K562 (cell line): ENCODE data around the gene IRF2. TPM values are rescaled to one million over a fixed set of nuclear protein-coding genes. Genes with fewer than 3 reads are reported as not detected.

Source experiments
- ARID1B ChIP-seq: fragments of 450-650 bp; IDR thresholded peaks from 2 replicates; pipeline ENCODE4 v1.6.1; 2016; ENCODE audit warnings: antibody characterized with exemption, mild to moderate bottlenecking, inconsistent platforms
- BCLAF1 ChIP-seq, 2 experiments: fragments of 450-650 bp in 1 of 2; IDR thresholded peaks; 2 replicates each; pipeline ENCODE4 v1.6.1; 2011 to 2017; ENCODE audit warnings: low read depth in 2 of 2, antibody characterized with exemption in 1 of 2, borderline replicate concordance in 1 of 2, low read length in 1 of 2, mild to moderate bottlenecking in 1 of 2, mixed read lengths in 1 of 2; ENCODE audit not compliant: control insufficient read depth in 1 of 2
- CEBPG ChIP-seq, 3 experiments: fragments of 200-800 bp in 1 of 3; sonication (Bioruptor generic) in 1 of 3; sonication (generic) in 1 of 3; formaldehyde crosslinking in 1 of 3; IDR thresholded peaks in 2 of 3; conservative IDR thresholded peaks in 1 of 3; 2 replicates each; pipeline versions ENCODE4 v1.6.1 to v1.8.0; 2016 to 2022; ENCODE audit warnings: missing compliant biosample characterization in 2 of 3, missing genetic modification characterization in 2 of 3, mild to moderate bottlenecking in 1 of 3, missing genetic modification reagents in 1 of 3
- DLX4 ChIP-seq: fragments of 250-450 bp; sonication (Bioruptor Pico); IDR thresholded peaks from 2 replicates; pipeline ENCODE4 v1.6.1; 2021; ENCODE audit warnings: mild to moderate bottlenecking
- DPF2 ChIP-seq: fragments of 450-650 bp; IDR thresholded peaks from 2 replicates; pipeline ENCODE4 v1.6.1; 2016
- FOSL1 ChIP-seq: fragments of 200-800 bp; sonication (Bioruptor generic); conservative IDR thresholded peaks from 2 replicates; pipeline ENCODE4 v1.6.1; 2016; ENCODE audit warnings: missing genetic modification characterization, missing compliant biosample characterization
- HDAC6 ChIP-seq: IDR thresholded peaks from 2 replicates; pipeline ENCODE4 v1.6.1; 2012; ENCODE audit warnings: low read depth, mild to moderate bottlenecking, control low read depth, inconsistent platforms, low read length, moderate library complexity
- JUN ChIP-seq, 2 experiments: sonication (generic) in 1 of 2; formaldehyde crosslinking in 1 of 2; IDR thresholded peaks; 2 replicates each; pipeline versions ENCODE4 v1.6.1 to v1.8.0; 2012 to 2022; ENCODE audit warnings: borderline replicate concordance in 2 of 2, mild to moderate bottlenecking in 2 of 2, improper control_type of control experiment in 1 of 2, low read depth in 1 of 2, low read length in 1 of 2, missing genetic modification reagents in 1 of 2
- JUND ChIP-seq, 2 experiments: IDR thresholded peaks; 2 replicates in 1 of 2; 3 replicates in 1 of 2; pipeline ENCODE4 v1.6.1; 2011; ENCODE audit warnings: borderline replicate concordance in 2 of 2, low read depth in 2 of 2, low read length in 2 of 2, improper control_type of control experiment in 1 of 2, missing biosample characterization in 1 of 2, missing genetic modification characterization in 1 of 2, missing genetic modification reagents in 1 of 2
- PHF21A ChIP-seq: fragments of 450-650 bp; IDR thresholded peaks from 2 replicates; pipeline ENCODE4 v1.6.1; 2017; ENCODE audit warnings: low read depth, borderline replicate concordance
- PTRF ChIP-seq: fragments of 450-650 bp; IDR thresholded peaks from 2 replicates; pipeline ENCODE4 v1.6.1; 2016; ENCODE audit warnings: mild to moderate bottlenecking, missing genetic modification characterization, missing compliant biosample characterization
- PURB ChIP-seq: sonication (generic); formaldehyde crosslinking; IDR thresholded peaks from 2 replicates; pipeline ENCODE4 v1.9.0; 2021; ENCODE audit warnings: low read depth, mild to moderate bottlenecking, missing genetic modification reagents
- RFX1 ChIP-seq: fragments of 450-650 bp; IDR thresholded peaks from 2 replicates; pipeline ENCODE4 v1.6.1; 2016; ENCODE audit warnings: mild to moderate bottlenecking, moderate library complexity
- SIX5 ChIP-seq, 2 experiments: IDR thresholded peaks; 2 replicates each; pipeline ENCODE4 v1.6.1; 2011; ENCODE audit warnings: low read length in 2 of 2, borderline replicate concordance in 1 of 2, low read depth in 1 of 2, mild to moderate bottlenecking in 1 of 2, moderate library complexity in 1 of 2; ENCODE audit not compliant: insufficient read depth in 1 of 2
- ZNF121 ChIP-seq: sonication (generic); formaldehyde crosslinking; conservative IDR thresholded peaks from 2 replicates; pipeline ENCODE4 v1.8.0; 2022; ENCODE audit warnings: missing genetic modification reagents
- ZNF408 ChIP-seq: fragments of 250-450 bp; sonication (Bioruptor Pico); IDR thresholded peaks from 2 replicates; pipeline ENCODE4 v1.4.0; 2020; ENCODE audit warnings: low read depth, mild to moderate bottlenecking, moderate library complexity
- ZSCAN29 ChIP-seq: fragments of 450-650 bp; IDR thresholded peaks from 2 replicates; pipeline ENCODE4 v1.6.1; 2017
- polyA plus RNA-seq, 8 experiments: library from polyadenylated mRNA; depleted of rRNA in 4 of 8; stranded (reverse) in 5 of 8; unstranded in 3 of 8; fragments of >200 nt; fragmentation: Nextera tagmentation in 2 of 8; fragmentation: Illumina TruSeq in 1 of 8; extraction: Ambion mirVana in 2 of 8; extraction: Trizol in 1 of 8; gene quantifications; 2 replicates each; pipeline versions ENCODE4 v1.2.1 to v1.2.3, GENCODE V29; 2011 to 2014; ENCODE audit warnings: inconsistent platforms in 1 of 8, missing spikeins in 1 of 8
- total RNA-seq, 7 experiments: library from RNA; depleted of rRNA in 6 of 7; stranded (reverse); fragments of >200 nt in 6 of 7; fragmentation: Illumina TruSeq in 2 of 7; extraction: Trizol in 2 of 7; gene quantifications; 2 replicates each; pipeline versions ENCODE4 v1.2.1 to v1.2.3, GENCODE V29; 2011 to 2021; ENCODE audit warnings: low replicate concordance in 1 of 7
- TF ChIP-seq, protein P1 (sequence below): fragments of 200-800 bp; sonication (Bioruptor generic); IDR thresholded peaks from 2 replicates; pipeline ENCODE4 v1.6.1; 2017; ENCODE audit warnings: missing genetic modification characterization, missing compliant biosample characterization
- TF ChIP-seq, protein P2 (sequence below), 2 experiments: fragments of 200-800 bp in 1 of 2; sonication (Bioruptor generic) in 1 of 2; sonication (generic) in 1 of 2; formaldehyde crosslinking in 1 of 2; IDR thresholded peaks in 1 of 2; conservative IDR thresholded peaks in 1 of 2; 2 replicates each; pipeline versions ENCODE4 v1.5.0 to v1.6.1; 2016 to 2020; ENCODE audit warnings: missing compliant biosample characterization in 1 of 2, missing genetic modification characterization in 1 of 2, missing genetic modification reagents in 1 of 2

IRF2 gene
- total and polyA plus RNA-seq, 9 of the 15 experiments (the other 6 are each of a cell fraction or from before 2014, with no cell fraction given), result 7.1 to 17.1 (median 11.3) TPM

- TF ChIP-seq, protein P1, sequence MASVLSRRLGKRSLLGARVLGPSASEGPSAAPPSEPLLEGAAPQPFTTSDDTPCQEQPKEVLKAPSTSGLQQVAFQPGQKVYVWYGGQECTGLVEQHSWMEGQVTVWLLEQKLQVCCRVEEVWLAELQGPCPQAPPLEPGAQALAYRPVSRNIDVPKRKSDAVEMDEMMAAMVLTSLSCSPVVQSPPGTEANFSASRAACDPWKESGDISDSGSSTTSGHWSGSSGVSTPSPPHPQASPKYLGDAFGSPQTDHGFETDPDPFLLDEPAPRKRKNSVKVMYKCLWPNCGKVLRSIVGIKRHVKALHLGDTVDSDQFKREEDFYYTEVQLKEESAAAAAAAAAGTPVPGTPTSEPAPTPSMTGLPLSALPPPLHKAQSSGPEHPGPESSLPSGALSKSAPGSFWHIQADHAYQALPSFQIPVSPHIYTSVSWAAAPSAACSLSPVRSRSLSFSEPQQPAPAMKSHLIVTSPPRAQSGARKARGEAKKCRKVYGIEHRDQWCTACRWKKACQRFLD (CRISPR knock-in tag), result no peak
- TF ChIP-seq SIX5 (IDR thresholded peaks at IDR 0.05; ENCODE audit: borderline replicate concordance in 1 of 2, insufficient read depth in 1 of 2, low read depth in 1 of 2, low read length in 2 of 2) (no peak), PHF21A (no peak), HDAC6 (no peak), JUND (IDR thresholded peaks at IDR 0.05; ENCODE audit: borderline replicate concordance, low read depth, low read length) (peak; percentile 89), JUND (tag; IDR thresholded peaks at IDR 0.05; ENCODE audit: borderline replicate concordance, low read depth, low read length) (peak; percentile 91), PTRF (no peak), DPF2 (peak; percentile 63; the same call in 1 of the 2 replicates), DLX4 (no peak), ARID1B (peak; percentile 66), CEBPG (CRISPR knock-in tag; IDR thresholded peaks at IDR 0.05) (no peak), CEBPG (tag; conservative IDR thresholded peaks at IDR 0.05 in 1 of 2, IDR thresholded peaks at IDR 0.05 in 1 of 2) (no peak), FOSL1 (peak; percentile 98), ZSCAN29 (no peak), ZNF121 (no peak), BCLAF1 (IDR thresholded peaks at IDR 0.05; ENCODE audit: borderline replicate concordance in 1 of 2, control insufficient read depth in 1 of 2, low read depth in 2 of 2, low read length in 1 of 2) (no peak), JUN (IDR thresholded peaks at IDR 0.05; ENCODE audit: borderline replicate concordance, low read depth, low read length) (peak; percentile 80), JUN (CRISPR knock-in tag; IDR thresholded peaks at IDR 0.05; ENCODE audit: borderline replicate concordance) (no peak), PURB (CRISPR knock-in tag) (no peak), RFX1 (no peak), ZNF408 (CRISPR knock-in tag) (no peak)
- TF ChIP-seq, protein P2, sequence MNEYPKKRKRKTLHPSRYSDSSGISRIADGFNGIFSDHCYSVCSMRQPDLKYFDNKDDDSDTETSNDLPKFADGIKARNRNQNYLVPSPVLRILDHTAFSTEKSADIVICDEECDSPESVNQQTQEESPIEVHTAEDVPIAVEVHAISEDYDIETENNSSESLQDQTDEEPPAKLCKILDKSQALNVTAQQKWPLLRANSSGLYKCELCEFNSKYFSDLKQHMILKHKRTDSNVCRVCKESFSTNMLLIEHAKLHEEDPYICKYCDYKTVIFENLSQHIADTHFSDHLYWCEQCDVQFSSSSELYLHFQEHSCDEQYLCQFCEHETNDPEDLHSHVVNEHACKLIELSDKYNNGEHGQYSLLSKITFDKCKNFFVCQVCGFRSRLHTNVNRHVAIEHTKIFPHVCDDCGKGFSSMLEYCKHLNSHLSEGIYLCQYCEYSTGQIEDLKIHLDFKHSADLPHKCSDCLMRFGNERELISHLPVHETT (CRISPR knock-in tag; conservative IDR thresholded peaks at IDR 0.05 in 1 of 2, IDR thresholded peaks at IDR 0.05 in 1 of 2), result no peak
These were observed 56.4 kb downstream of the IRF2 start (continued) for GRCh38 chr4:184417802-184418511.
